Measurements from ENCODE around the gene IYD. TPM values are rescaled to one million over a fixed set of nuclear protein-coding genes. Genes with fewer than 3 reads are reported as not detected.

Gene IYD
- polyA plus RNA-seq, 1 donor (not counting 4 experiments of a cell fraction or from before 2014, with no cell fraction given): not detected

GRCh38 chr6:150328744-150329405 is 39.9 kb upstream of the IYD start:
- FAIRE-seq: no peak

GRCh38 chr6:150331344-150331743 is 37.5 kb upstream of the IYD start:
- FAIRE-seq: no peak
- dilution Hi-C loops (cut with MboI; ENCODE audit: extremely low pct_ligation_motif_present, low sequenced_read_pairs): no loop called here

More at GRCh38 chr6:150328744-150329405, 39.9 kb upstream of the IYD start:
- no peaks in the 10 kb centered on the region for H4K20me1 ChIP-seq (ENCODE audit: control insufficient read depth, extremely low read depth, insufficient read depth, low read length)
- no peaks in the 10 kb centered on the region for H3K79me2 ChIP-seq (ENCODE audit: control insufficient read depth, insufficient read depth, low read length)
- H3K4me3 ChIP-seq (ENCODE audit: control insufficient read depth in 2 of 3, extremely low read depth in 1 of 3, insufficient read depth in 2 of 3, low read depth in 1 of 3, low read length in 3 of 3): no peak overlapping the region
- no peak overlapping the region for H3K4me2 ChIP-seq (ENCODE audit: control insufficient read depth, extremely low read depth, insufficient read depth, low read depth, low read length)
- H3K27me3 ChIP-seq (ENCODE audit: control insufficient read depth, extremely low read depth, insufficient read depth, low read length): no peaks in the 10 kb centered on the region
- DNase-seq (ENCODE audit: low read depth, low spot score): no peak
- H3K9me3 ChIP-seq (ENCODE audit: control insufficient read depth, low read depth, low read length): no peaks in the 10 kb centered on the region
- H3K9me1 ChIP-seq (ENCODE audit: control insufficient read depth, extremely low read depth, insufficient read depth, low read length): no peaks in the 10 kb centered on the region
- H3K9ac ChIP-seq (ENCODE audit: control insufficient read depth, extremely low read depth, insufficient read depth, low read length): no peak overlapping the region
- H3K27ac ChIP-seq (ENCODE audit: control insufficient read depth, insufficient read depth, low read length): no peak overlapping the region
- no peaks in the 10 kb centered on the region for H3K36me3 ChIP-seq (ENCODE audit: control insufficient read depth in 2 of 2, extremely low read depth in 1 of 2, insufficient read depth in 2 of 2, low read length in 2 of 2)
- H2AFZ ChIP-seq (ENCODE audit: control insufficient read depth, low read length): no peak overlapping the region
- TF ChIP-seq CTCF (optimal IDR thresholded peaks at IDR 0.05 in 1 of 3, IDR thresholded peaks at IDR 0.05 in 1 of 3, conservative IDR thresholded peaks at IDR 0.05 in 1 of 3; ENCODE audit: extremely low read depth in 1 of 3, insufficient read depth in 2 of 3, low read length in 3 of 3) (no peak), EZH2 (IDR thresholded peaks at IDR 0.05; ENCODE audit: low read length) (no peak)
- dilution Hi-C loops (cut with MboI; ENCODE audit: extremely low pct_ligation_motif_present, low sequenced_read_pairs): no loop called here
- peaks cover 9% of the 10 kb centered on the region for H3K4me1 ChIP-seq (ENCODE audit: control insufficient read depth, extremely low read depth, insufficient read depth, low read length)

More at GRCh38 chr6:150331344-150331743, 37.5 kb upstream of the IYD start:
- no peaks in the 10 kb centered on the region for H4K20me1 ChIP-seq (ENCODE audit: control insufficient read depth, extremely low read depth, insufficient read depth, low read length)
- H3K9me1 ChIP-seq (ENCODE audit: control insufficient read depth, extremely low read depth, insufficient read depth, low read length): no peaks in the 10 kb centered on the region
- H3K4me3 ChIP-seq (ENCODE audit: control insufficient read depth in 2 of 3, extremely low read depth in 1 of 3, insufficient read depth in 2 of 3, low read depth in 1 of 3, low read length in 3 of 3): no peak overlapping the region
- DNase-seq (ENCODE audit: low read depth, low spot score): no peak
- H3K9ac ChIP-seq (ENCODE audit: control insufficient read depth, extremely low read depth, insufficient read depth, low read length): no peak overlapping the region
- no peak overlapping the region for H2AFZ ChIP-seq (ENCODE audit: control insufficient read depth, low read length)
- H3K9me3 ChIP-seq (ENCODE audit: control insufficient read depth, low read depth, low read length): no peaks in the 10 kb centered on the region
- no peaks in the 10 kb centered on the region for H3K79me2 ChIP-seq (ENCODE audit: control insufficient read depth, insufficient read depth, low read length)
- H3K27me3 ChIP-seq (ENCODE audit: control insufficient read depth, extremely low read depth, insufficient read depth, low read length): no peaks in the 10 kb centered on the region
- H3K4me2 ChIP-seq (ENCODE audit: control insufficient read depth, extremely low read depth, insufficient read depth, low read depth, low read length): no peak overlapping the region
- no peak overlapping the region for H3K27ac ChIP-seq (ENCODE audit: control insufficient read depth, insufficient read depth, low read length)
- peaks cover 12% of the 10 kb centered on the region for H3K4me1 ChIP-seq (ENCODE audit: control insufficient read depth, extremely low read depth, insufficient read depth, low read length)
- no peak for TF ChIP-seq EZH2 (IDR thresholded peaks at IDR 0.05; ENCODE audit: low read length)
- TF ChIP-seq CTCF (optimal IDR thresholded peaks at IDR 0.05 in 1 of 3, IDR thresholded peaks at IDR 0.05 in 1 of 3, conservative IDR thresholded peaks at IDR 0.05 in 1 of 3; ENCODE audit: extremely low read depth in 1 of 3, insufficient read depth in 2 of 3, low read length in 3 of 3): no peak
- no peaks in the 10 kb centered on the region for H3K36me3 ChIP-seq (ENCODE audit: control insufficient read depth in 2 of 2, extremely low read depth in 1 of 2, insufficient read depth in 2 of 2, low read length in 2 of 2)
